HepG2 (cell line): ENCODE data around the gene SP6. TPM values are rescaled to one million over a fixed set of nuclear protein-coding genes. Genes with fewer than 3 reads are reported as not detected.

ENCODE experiments used
- AGO2 ChIP-seq: fragments of 200-400 bp; formaldehyde crosslinking; optimal IDR thresholded peaks from 2 replicates; pipeline ENCODE3; 2017; ENCODE audit warnings: mild to moderate bottlenecking, low read depth, low read length, moderate library complexity
- ATAD3A ChIP-seq: sonication (generic); formaldehyde crosslinking; IDR thresholded peaks from 2 replicates; pipeline ENCODE4 v1.4.0; 2020; ENCODE audit warnings: missing genetic modification reagents
- BCL3 ChIP-seq: sonication (generic); formaldehyde crosslinking; IDR thresholded peaks from 2 replicates; pipeline ENCODE4 v1.5.1; 2020; ENCODE audit warnings: mild to moderate bottlenecking, missing genetic modification reagents, moderate library complexity
- CCAR2 ChIP-seq: fragments of 200-400 bp; formaldehyde crosslinking; optimal IDR thresholded peaks from 2 replicates; pipeline ENCODE3; 2018; ENCODE audit warnings: low read depth, mild to moderate bottlenecking, low read length, moderate library complexity
- CHCHD3 ChIP-seq: sonication (generic); formaldehyde crosslinking; IDR thresholded peaks from 2 replicates; pipeline ENCODE4 v1.8.0; 2022; ENCODE audit warnings: mild to moderate bottlenecking, missing genetic modification reagents, moderate library complexity
- CSRNP1 ChIP-seq: sonication (generic); formaldehyde crosslinking; IDR thresholded peaks from 2 replicates; pipeline ENCODE4 v1.8.1; 2023; ENCODE audit warnings: mild to moderate bottlenecking, missing genetic modification reagents
- MTF1 ChIP-seq: sonication (generic); formaldehyde crosslinking; IDR thresholded peaks from 2 replicates; pipeline ENCODE4 v1.5.0; 2020; ENCODE audit warnings: missing genetic modification reagents
- NFIC ChIP-seq: IDR thresholded peaks from 2 replicates; pipeline ENCODE4 v1.6.1; 2012; ENCODE audit warnings: mild to moderate bottlenecking, low read length, inconsistent platforms
- NR0B2 ChIP-seq: sonication (generic); formaldehyde crosslinking; IDR thresholded peaks from 2 replicates; pipeline ENCODE4 v1.4.0; 2020; ENCODE audit warnings: mild to moderate bottlenecking, missing genetic modification reagents
- PCBP2 ChIP-seq: fragments of 200-400 bp; formaldehyde crosslinking; optimal IDR thresholded peaks from 2 replicates; pipeline ENCODE3; 2018; ENCODE audit warnings: low read length, low read depth; ENCODE audit not compliant: poor library complexity, severe bottlenecking
- SMAD3 ChIP-seq: sonication (generic); formaldehyde crosslinking; IDR thresholded peaks from 2 replicates; pipeline ENCODE4 v1.4.0; 2020; ENCODE audit warnings: missing genetic modification reagents
- SNAI1 ChIP-seq: sonication (generic); formaldehyde crosslinking; IDR thresholded peaks from 2 replicates; pipeline ENCODE4 v1.5.0; 2020; ENCODE audit warnings: mild to moderate bottlenecking, missing genetic modification reagents, borderline replicate concordance
- ZBTB7A ChIP-seq: sonication (generic); formaldehyde crosslinking; IDR thresholded peaks from 2 replicates; pipeline ENCODE4 v1.8.0; 2022; ENCODE audit warnings: mild to moderate bottlenecking, missing genetic modification reagents
- ZNF143 ChIP-seq: sonication (generic); formaldehyde crosslinking; IDR thresholded peaks from 2 replicates; pipeline ENCODE4 v1.4.0; 2020; ENCODE audit warnings: missing genetic modification reagents
- ZNF639 ChIP-seq: conservative IDR thresholded peaks from 2 replicates; pipeline ENCODE4 v1.6.1; 2018; ENCODE audit warnings: missing genetic modification reagents
- polyA plus RNA-seq, 8 experiments: library from polyadenylated mRNA; depleted of rRNA in 3 of 8; stranded (reverse) in 7 of 8; unstranded in 1 of 8; fragments of >200 nt; fragmentation: Illumina TruSeq in 4 of 8; extraction: Trizol in 4 of 8; gene quantifications; 2 replicates each; pipeline versions ENCODE4 v1.2.1 to v1.2.3, GENCODE V29; 2011 to 2016; ENCODE audit warnings: low read depth in 4 of 8, missing spikeins in 1 of 8, mixed read lengths in 1 of 8; ENCODE audit not compliant: insufficient read depth in 1 of 8
- total RNA-seq, 5 experiments: library from RNA; depleted of rRNA; stranded (reverse); fragments of >200 nt; fragmentation: Illumina TruSeq; extraction: Trizol; gene quantifications; 2 replicates each; pipeline ENCODE4 v1.2.3, GENCODE V29; 2016; ENCODE audit warnings: low read depth in 1 of 5
- TF ChIP-seq, protein P1 (sequence below): sonication (generic); formaldehyde crosslinking; IDR thresholded peaks from 2 replicates; pipeline ENCODE4 v1.9.0; 2021; ENCODE audit warnings: missing genetic modification reagents, mild to moderate bottlenecking, borderline replicate concordance
- TF ChIP-seq, protein P2 (sequence below): sonication (generic); formaldehyde crosslinking; IDR thresholded peaks from 2 replicates; pipeline ENCODE4 v1.8.0; 2022; ENCODE audit warnings: low read depth, missing genetic modification reagents
- TF ChIP-seq, protein P3 (sequence below): IDR thresholded peaks from 2 replicates; pipeline ENCODE4 v1.6.1; 2016; ENCODE audit warnings: low read depth, borderline replicate concordance

SP6 gene
- total and polyA plus RNA-seq, 2 of the 13 experiments (the other 11 are each of a cell fraction or from before 2014, with no cell fraction given): 0.07 TPM

DNA sequence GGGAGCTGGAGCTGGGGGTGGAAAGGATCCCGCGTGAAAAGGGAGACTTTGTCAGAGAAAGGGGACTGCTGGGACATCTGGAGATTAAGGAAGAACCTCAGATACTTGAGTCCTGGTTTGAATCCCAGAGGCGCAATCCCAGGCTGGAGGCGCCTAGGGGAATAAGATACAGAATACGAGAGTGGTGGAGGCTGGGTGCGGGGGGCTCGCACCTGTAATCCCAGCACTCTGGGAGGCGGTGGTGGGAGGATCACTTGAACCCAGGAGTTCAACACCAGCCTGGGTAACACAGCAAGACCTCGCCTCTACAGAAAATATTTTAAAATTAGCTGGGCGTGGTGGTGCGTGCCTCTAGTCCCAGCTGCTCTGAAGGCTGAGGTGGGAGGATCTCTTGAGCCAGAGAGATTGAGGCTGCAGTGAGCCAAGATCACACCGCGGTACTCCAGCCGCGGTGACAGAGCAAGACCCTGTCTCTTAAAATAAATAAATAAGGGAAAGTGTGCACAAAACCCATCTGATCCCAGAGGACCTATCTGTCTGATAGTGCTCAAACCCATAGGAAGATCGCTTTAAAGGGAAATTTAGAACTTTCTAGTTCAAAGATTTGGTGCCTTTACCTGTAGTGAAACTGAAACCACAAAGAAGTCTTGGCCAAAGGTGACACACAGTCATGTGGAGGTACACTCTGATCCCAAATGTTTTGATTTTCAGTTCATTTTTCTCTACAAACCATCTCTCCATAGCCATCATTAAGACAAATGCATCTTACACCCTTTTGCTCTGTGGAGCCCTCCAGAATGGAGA lies 9.3 kb downstream of the SP6 start (continued):
- TF ChIP-seq, protein P1, sequence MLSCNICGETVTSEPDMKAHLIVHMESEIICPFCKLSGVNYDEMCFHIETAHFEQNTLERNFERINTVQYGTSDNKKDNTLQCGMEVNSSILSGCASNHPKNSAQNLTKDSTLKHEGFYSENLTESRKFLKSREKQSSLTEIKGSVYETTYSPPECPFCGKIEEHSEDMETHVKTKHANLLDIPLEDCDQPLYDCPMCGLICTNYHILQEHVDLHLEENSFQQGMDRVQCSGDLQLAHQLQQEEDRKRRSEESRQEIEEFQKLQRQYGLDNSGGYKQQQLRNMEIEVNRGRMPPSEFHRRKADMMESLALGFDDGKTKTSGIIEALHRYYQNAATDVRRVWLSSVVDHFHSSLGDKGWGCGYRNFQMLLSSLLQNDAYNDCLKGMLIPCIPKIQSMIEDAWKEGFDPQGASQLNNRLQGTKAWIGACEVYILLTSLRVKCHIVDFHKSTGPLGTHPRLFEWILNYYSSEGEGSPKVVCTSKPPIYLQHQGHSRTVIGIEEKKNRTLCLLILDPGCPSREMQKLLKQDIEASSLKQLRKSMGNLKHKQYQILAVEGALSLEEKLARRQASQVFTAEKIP (CRISPR knock-in tag): no peak
- peak; percentile 44; the same call in 1 of the 2 replicates for TF ChIP-seq CSRNP1 (CRISPR knock-in tag)
- no peak for TF ChIP-seq ATAD3A (CRISPR knock-in tag)
- TF ChIP-seq BCL3 (CRISPR knock-in tag): no peak
- TF ChIP-seq AGO2: no peak
- 0 out of 2 replicates have a peak, but pooled peaks have one; percentile 7 for TF ChIP-seq ZBTB7A (CRISPR knock-in tag)
- TF ChIP-seq, protein P2, sequence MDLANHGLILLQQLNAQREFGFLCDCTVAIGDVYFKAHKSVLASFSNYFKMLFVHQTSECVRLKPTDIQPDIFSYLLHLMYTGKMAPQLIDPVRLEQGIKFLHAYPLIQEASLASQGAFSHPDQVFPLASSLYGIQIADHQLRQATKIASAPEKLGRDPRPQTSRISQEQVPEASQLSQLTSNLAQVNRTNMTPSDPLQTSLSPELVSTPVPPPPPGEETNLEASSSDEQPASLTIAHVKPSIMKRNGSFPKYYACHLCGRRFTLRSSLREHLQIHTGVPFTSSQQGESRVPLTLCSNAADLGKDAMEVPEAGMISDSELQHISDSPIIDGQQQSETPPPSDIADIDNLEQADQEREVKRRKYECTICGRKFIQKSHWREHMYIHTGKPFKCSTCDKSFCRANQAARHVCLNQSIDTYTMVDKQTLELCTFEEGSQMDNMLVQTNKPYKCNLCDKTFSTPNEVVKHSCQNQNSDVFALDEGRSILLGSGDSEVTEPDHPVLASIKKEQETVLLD (CRISPR knock-in tag): no peak
- TF ChIP-seq MTF1 (CRISPR knock-in tag): no peak
- TF ChIP-seq NR0B2: no peak
- TF ChIP-seq ZNF143: no peak
- TF ChIP-seq PCBP2: no peak
- no peak for TF ChIP-seq CHCHD3 (CRISPR knock-in tag)
- no peak for TF ChIP-seq NFIC
- no peak for TF ChIP-seq SNAI1 (CRISPR knock-in tag)
- TF ChIP-seq SMAD3 (CRISPR knock-in tag): no peak
- TF ChIP-seq, protein P3, sequence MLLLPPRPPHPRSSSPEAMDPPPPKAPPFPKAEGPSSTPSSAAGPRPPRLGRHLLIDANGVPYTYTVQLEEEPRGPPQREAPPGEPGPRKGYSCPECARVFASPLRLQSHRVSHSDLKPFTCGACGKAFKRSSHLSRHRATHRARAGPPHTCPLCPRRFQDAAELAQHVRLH (CRISPR knock-in tag): peak; percentile 16; the same call in 1 of the 2 replicates
- TF ChIP-seq CCAR2: no peak
- no peak for TF ChIP-seq ZNF639
